D721Med (cell line): ENCODE measurements around the gene APRT.
"Not testable (repeated sequence)": the region's sequence is repeated elsewhere in the genome, so short reads cannot be mapped to it uniquely, and the experiment has no call there.

ENCODE experiments used
- DNase-seq: peaks from one replicate; pipeline ENCODE4 v3.0.0; 2011; ENCODE audit warnings: low spot score; ENCODE audit not compliant: insufficient read length
- FAIRE-seq: peaks from 2 replicates; lab custom pipeline; 2011; peaks lifted over from hg19 to GRCh38; lab: Jason Lieb, UNC
- CTCF ChIP-seq: IDR thresholded peaks from 2 replicates; pipeline ENCODE4 v1.5.1; 2012; ENCODE audit warnings: mild to moderate bottlenecking, control low read depth; ENCODE audit not compliant: insufficient read depth; ENCODE audit errors: missing control alignments

APRT gene

GRCh38 chr16:88773812-88774291 is 37.9 kb downstream of the APRT start:
- no peak for FAIRE-seq
- no peak for TF ChIP-seq CTCF
- no peak for DNase-seq

- FAIRE-seq (no peak), DNase-seq (no peak)
- no peak for TF ChIP-seq CTCF
These were observed 38.6 kb downstream of the APRT start for GRCh38 chr16:88772871-88773811.

GRCh38 chr16:88771781-88772180 is 39.9 kb downstream of the APRT start:
- not testable (repeated sequence) for DNase-seq, FAIRE-seq

- FAIRE-seq: no peak
- TF ChIP-seq CTCF: no peak
- no peak for DNase-seq
These were observed 40.4 kb downstream of the APRT start for GRCh38 chr16:88771294-88771772.

GRCh38 chr16:88770461-88771293 is 41.1 kb downstream of the APRT start:
- peak; percentile 43 for DNase-seq
- peak; percentile 23 for TF ChIP-seq CTCF
- FAIRE-seq: no peak

GRCh38 chr16:88769617-88770460 is 41.9 kb downstream of the APRT start:
- DNase-seq: no peak
- TF ChIP-seq CTCF: no peak
- no peak for FAIRE-seq
